SU-DHL-6 (cell line): ENCODE measurements around the gene AURKB.
A peak's percentile ranks its signal among the peaks of the same experiment; 100 is the strongest.

Experiments
- H2AFZ ChIP-seq: fragments of 200-600 bp; sonication (generic); 2 replicates; pipeline ENCODE4 v1.6.1; 2014; ENCODE audit warnings: low read depth, mild to moderate bottlenecking, moderate library complexity, mixed read lengths, antibody characterized with exemption, low read length; ENCODE audit not compliant: severe bottlenecking
- H3F3A ChIP-seq: fragments of 200-600 bp; shearing (Covaris generic); 2 replicates; pipeline ENCODE4 v1.6.0; 2016; ENCODE audit warnings: antibody characterized with exemption, mild to moderate bottlenecking; ENCODE audit not compliant: insufficient read depth
- H3K27ac ChIP-seq: fragments of 200-600 bp; sonication (generic); 2 replicates; pipeline ENCODE4 v1.5.1; 2016; ENCODE audit warnings: low read depth, mild to moderate bottlenecking, low read length, moderate library complexity, mixed read lengths
- H3K27me3 ChIP-seq: fragments of 200-600 bp; sonication (generic), shearing (Covaris generic); 2 replicates; pipeline ENCODE4 v1.6.0; 2014; ENCODE audit warnings: mild to moderate bottlenecking, low read length
- H3K36me3 ChIP-seq: fragments of 200-600 bp; sonication (generic); 2 replicates; pipeline ENCODE4 v1.6.1; 2014; ENCODE audit warnings: mild to moderate bottlenecking, low read length, mixed read lengths
- H3K4me2 ChIP-seq: fragments of 300-600, 200-600 bp; shearing (Covaris generic), sonication (generic); 2 replicates; pipeline ENCODE4 v1.6.0; 2014; ENCODE audit warnings: low read length, low read depth, mild to moderate bottlenecking; ENCODE audit not compliant: poor library complexity, severe bottlenecking
- H3K4me3 ChIP-seq: fragments of 200-600 bp; sonication (generic); 2 replicates; pipeline ENCODE4 v1.5.1; 2014; ENCODE audit warnings: antibody characterized with exemption, low read length, mild to moderate bottlenecking, mixed read lengths; ENCODE audit not compliant: insufficient read depth, poor library complexity, severe bottlenecking
- H3K79me2 ChIP-seq: fragments of 200-600 bp; sonication (generic); 2 replicates; pipeline ENCODE4 v1.6.1; 2014; ENCODE audit warnings: mild to moderate bottlenecking, low read length, moderate library complexity; ENCODE audit not compliant: insufficient read depth
- H3K9ac ChIP-seq: fragments of 200-600 bp; sonication (generic); 2 replicates; pipeline ENCODE4 v1.7.0; 2014; ENCODE audit warnings: mild to moderate bottlenecking, low read length
- H3K9me2 ChIP-seq: fragments of 200-600 bp; sonication (generic); replicated peaks from 2 replicates; pipeline ENCODE4 v1.6.1; 2014; ENCODE audit warnings: low read length; ENCODE audit not compliant: insufficient read depth
- H3K9me3 ChIP-seq: fragments of 200-600 bp; sonication (generic); 2 replicates; pipeline ENCODE4 v1.6.1; 2014; ENCODE audit warnings: low read length, mixed read lengths; ENCODE audit not compliant: insufficient read depth
- H4K20me1 ChIP-seq: fragments of 200-600 bp; sonication (generic); 2 replicates; pipeline ENCODE4 v1.6.1; 2014; ENCODE audit warnings: low read depth, mild to moderate bottlenecking, antibody characterized with exemption, low read length, moderate library complexity, mixed read lengths
- CTCF ChIP-seq: fragments of 200-600 bp; sonication (generic); IDR thresholded peaks from one replicate; pipeline ENCODE4 v1.5.1; 2017; ENCODE audit warnings: antibody characterized with exemption, mild to moderate bottlenecking, low read length, moderate library complexity; ENCODE audit not compliant: insufficient read depth, poor library complexity, severe bottlenecking
- EZH2phosphoT487 ChIP-seq: fragments of 200-600 bp; sonication (generic), shearing (Covaris generic); conservative IDR thresholded peaks from 2 replicates; pipeline ENCODE4 v1.6.1; 2018; ENCODE audit warnings: mild to moderate bottlenecking, antibody characterized with exemption, low read length, moderate library complexity, mixed read lengths

AURKB gene

DNA sequence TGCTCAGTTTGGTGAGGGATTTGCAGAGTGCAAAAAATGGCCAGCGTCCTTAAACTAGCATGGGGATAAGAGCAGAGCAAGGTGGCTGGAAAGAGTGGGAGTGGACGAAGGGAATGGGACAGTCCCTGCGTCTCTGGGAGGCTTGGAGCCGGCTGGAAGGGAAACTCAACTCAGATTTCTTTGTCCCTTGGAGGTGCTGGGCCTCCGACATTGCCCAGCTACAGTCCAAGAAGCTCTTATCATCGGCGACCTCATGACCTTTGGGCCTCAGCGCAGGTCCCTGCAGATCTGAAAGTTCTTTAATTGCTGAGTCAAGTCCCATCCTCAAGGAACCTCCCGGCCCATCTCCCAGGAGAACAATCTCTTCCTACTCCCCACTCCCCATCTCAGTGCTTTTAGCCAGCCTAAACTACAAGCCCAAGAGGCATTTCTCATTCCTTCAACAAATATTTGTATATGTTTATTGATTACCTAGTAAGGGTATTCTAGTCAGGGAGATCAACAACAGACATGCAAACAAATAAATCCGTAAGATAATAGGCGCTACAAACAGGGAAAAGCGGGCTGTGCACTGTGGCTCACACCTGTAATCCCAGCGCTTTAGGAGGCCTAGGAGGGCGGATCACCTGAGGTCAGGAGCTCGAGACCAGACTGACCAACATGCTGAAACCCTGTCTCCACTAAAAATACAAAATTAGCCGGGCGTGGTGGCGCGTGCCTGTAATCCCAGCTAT, 33.2 kb downstream of the AURKB start:
- Histone ChIP-seq H4K20me1 (no peaks in the 10 kb centered on the region), H3K9ac (peak overlapping the region; percentile 87), H3K9me2 (no peaks in the 10 kb centered on the region), H3K4me3 (peak overlapping the region; percentile 78), H2AFZ (peak overlapping the region; percentile 86), H3K27ac (no peak overlapping the region), H3F3A (peaks cover 27% of the 10 kb centered on the region), H3K36me3 (no peaks in the 10 kb centered on the region), H3K4me2 (peak overlapping the region; percentile 91), H3K9me3 (no peaks in the 10 kb centered on the region), H3K79me2 (no peaks in the 10 kb centered on the region; the same call in 1 of the 2 replicates), H3K27me3 (no peaks in the 10 kb centered on the region)
- TF ChIP-seq CTCF: no peak
- no peak for TF ChIP-seq EZH2phosphoT487

DNA sequence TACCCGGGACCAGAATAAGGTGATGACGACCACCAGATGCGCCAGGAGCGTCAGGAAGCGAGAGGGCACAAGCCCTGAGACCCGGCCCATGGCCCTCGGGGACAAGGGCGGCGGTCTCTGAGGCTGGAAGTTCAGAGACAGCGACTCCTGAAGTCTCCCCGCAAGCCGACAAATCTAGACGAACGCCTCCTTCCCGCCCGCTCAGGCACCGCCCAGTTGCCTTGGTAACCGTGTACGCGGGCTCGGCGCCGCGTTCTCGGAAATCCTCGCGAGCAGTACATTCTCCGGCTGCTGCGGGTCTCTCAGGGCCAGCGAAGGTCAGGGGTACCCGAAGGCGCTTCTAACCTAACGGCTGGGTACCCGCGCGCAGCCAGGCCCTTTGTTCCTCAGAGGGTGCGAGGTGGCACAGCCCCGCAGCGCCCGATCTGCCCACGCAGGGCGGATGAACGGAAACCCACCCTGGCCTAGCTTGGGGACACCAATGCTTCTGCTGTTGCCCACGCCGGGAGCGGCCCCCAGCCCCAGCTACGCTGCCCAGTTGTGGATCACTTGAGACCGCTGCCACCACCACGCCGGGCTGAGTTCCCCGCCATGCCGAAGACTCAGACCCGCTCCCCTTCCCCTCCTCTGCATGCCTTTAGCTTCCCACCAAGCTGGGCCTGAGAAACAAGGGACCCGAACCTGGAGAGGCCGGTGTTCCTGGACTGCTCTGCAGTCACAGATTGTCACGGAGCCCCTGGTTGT, 34.0 kb downstream of the AURKB start, which contains the start of gene TMEM107:
Gene TMEM107, minus strand, starts transcription at position 184 of the 744 bp plus-strand sequence. Its CDS starts 94 bp downstream, at position 90.
- no peaks in the 10 kb centered on the region for H3K9me2 ChIP-seq
- peak within 1 kb of the TSS; percentile 87 for H3K9ac ChIP-seq
- TF ChIP-seq CTCF: no peak
- TF ChIP-seq EZH2phosphoT487: no peak
- no peaks in the 10 kb centered on the region for H3K36me3 ChIP-seq
- H2AFZ ChIP-seq: peak within 1 kb of the TSS; percentile 86
- H3K27ac ChIP-seq: peak within 1 kb of the TSS; percentile 45
- H3K4me2 ChIP-seq: peak within 1 kb of the TSS; percentile 91
- peak within 1 kb of the TSS; percentile 78 for H3K4me3 ChIP-seq
- H3K27me3 ChIP-seq: no peaks in the 10 kb centered on the region
- H4K20me1 ChIP-seq: no peaks in the 10 kb centered on the region
- H3K9me3 ChIP-seq: no peaks in the 10 kb centered on the region
- peaks cover 28% of the 10 kb centered on the region for H3F3A ChIP-seq
- H3K79me2 ChIP-seq: no peaks in the 10 kb centered on the region; the same call in 1 of the 2 replicates

DNA sequence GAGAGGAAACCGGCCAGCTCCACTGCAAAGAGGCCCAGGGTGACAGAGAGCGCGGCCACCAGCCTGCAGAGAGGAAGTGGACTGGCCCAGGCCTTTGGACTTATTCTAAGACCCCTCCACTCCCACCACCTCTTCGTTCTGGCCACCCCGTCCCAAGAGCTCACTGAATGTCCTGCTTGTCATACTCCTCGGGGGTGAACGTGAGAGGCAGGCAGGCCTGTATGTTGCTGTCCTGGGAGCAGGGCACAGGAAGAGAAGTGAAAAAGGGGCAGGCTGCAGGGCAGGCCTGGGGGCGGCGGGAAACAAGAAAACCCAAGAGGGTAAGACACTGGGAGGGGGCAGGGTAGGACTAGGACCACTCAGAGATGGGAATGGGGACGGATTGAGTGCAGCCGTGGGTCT, 34.6 kb downstream of the AURKB start:
- peak overlapping the region; percentile 87 for H3K9ac ChIP-seq
- peak overlapping the region; percentile 86 for H2AFZ ChIP-seq
- H3K27ac ChIP-seq: peak overlapping the region; percentile 45
- no peaks in the 10 kb centered on the region; the same call in 1 of the 2 replicates for H3K79me2 ChIP-seq
- H3K36me3 ChIP-seq: no peaks in the 10 kb centered on the region
- H3K4me2 ChIP-seq: peak overlapping the region; percentile 91
- H3K9me2 ChIP-seq: no peaks in the 10 kb centered on the region
- H3K9me3 ChIP-seq: no peaks in the 10 kb centered on the region
- no peaks in the 10 kb centered on the region for H4K20me1 ChIP-seq
- H3F3A ChIP-seq: peaks cover 28% of the 10 kb centered on the region
- TF ChIP-seq CTCF: no peak
- no peak for TF ChIP-seq EZH2phosphoT487
- peak overlapping the region; percentile 78 for H3K4me3 ChIP-seq
- H3K27me3 ChIP-seq: no peaks in the 10 kb centered on the region
